Keratinocyte (primary cell): ENCODE measurements around the gene FADS3. TPM values are rescaled to one million over a fixed set of nuclear protein-coding genes. Genes with fewer than 3 reads are reported as not detected.

Experiments used
- DNase-seq: peaks from one replicate; pipeline ENCODE4 v3.0.0-alpha.2; 2011; ENCODE audit warnings: low read depth, missing footprints, low spot score
- FAIRE-seq: peaks from 2 replicates; lab custom pipeline; 2011; peaks lifted over from hg19 to GRCh38; lab: Jason Lieb, UNC
- H2AFZ ChIP-seq: 2 replicates; pipeline ENCODE4 v1.6.0; 2012; ENCODE audit warnings: low read length, control low read depth, inconsistent platforms; ENCODE audit not compliant: control insufficient read depth
- H3K27ac ChIP-seq: 2 replicates; pipeline ENCODE4 v1.5.1; 2011; ENCODE audit warnings: low read length; ENCODE audit not compliant: control insufficient read depth, insufficient read depth
- H3K27me3 ChIP-seq: 3 replicates; pipeline ENCODE4 v1.6.0; 2011; ENCODE audit warnings: low read length; ENCODE audit not compliant: control insufficient read depth, insufficient read depth; ENCODE audit errors: extremely low read depth
- H3K36me3 ChIP-seq, 2 experiments: 2 replicates in 1 of 2; 3 replicates in 1 of 2; pipeline ENCODE4 v1.5.1; 2011; ENCODE audit warnings: low read length in 2 of 2, mild to moderate bottlenecking in 1 of 2; ENCODE audit not compliant: control insufficient read depth in 2 of 2, insufficient read depth in 2 of 2; ENCODE audit errors: extremely low read depth in 1 of 2
- H3K4me1 ChIP-seq: 3 replicates; pipeline ENCODE4 v1.5.1; 2011; ENCODE audit warnings: low read length; ENCODE audit not compliant: control insufficient read depth, insufficient read depth; ENCODE audit errors: extremely low read depth
- H3K4me2 ChIP-seq: 3 replicates; pipeline ENCODE4 v1.6.0; 2011; ENCODE audit warnings: low read depth, low read length; ENCODE audit not compliant: control insufficient read depth, insufficient read depth; ENCODE audit errors: extremely low read depth
- H3K4me3 ChIP-seq, 3 experiments: fragments of 200-600 bp in 1 of 3; sonication (generic) in 1 of 3; 2 replicates in 2 of 3; 3 replicates in 1 of 3; pipeline ENCODE4 v1.5.1; 2011 to 2016; ENCODE audit warnings: low read length in 3 of 3, mild to moderate bottlenecking in 3 of 3, control low read depth in 2 of 3, inconsistent platforms in 1 of 3, low read depth in 1 of 3, mixed read lengths in 1 of 3, mixed run types in 1 of 3, moderate library complexity in 1 of 3; ENCODE audit not compliant: control insufficient read depth in 2 of 3, insufficient read depth in 2 of 3; ENCODE audit errors: extremely low read depth in 1 of 3
- H3K79me2 ChIP-seq: 2 replicates; pipeline ENCODE4 v1.6.0; 2012; ENCODE audit warnings: low read length; ENCODE audit not compliant: control insufficient read depth, insufficient read depth
- H3K9ac ChIP-seq: 3 replicates; pipeline ENCODE4 v1.6.0; 2011; ENCODE audit warnings: low read length; ENCODE audit not compliant: control insufficient read depth, insufficient read depth; ENCODE audit errors: extremely low read depth
- H3K9me1 ChIP-seq: 3 replicates; pipeline ENCODE4 v1.6.0; 2011; ENCODE audit warnings: low read length; ENCODE audit not compliant: control insufficient read depth, insufficient read depth; ENCODE audit errors: extremely low read depth
- H3K9me3 ChIP-seq: 2 replicates; pipeline ENCODE4 v1.5.1; 2012; ENCODE audit warnings: low read depth, low read length; ENCODE audit not compliant: control insufficient read depth
- H4K20me1 ChIP-seq: 3 replicates; pipeline ENCODE4 v1.6.0; 2011; ENCODE audit warnings: low read length; ENCODE audit not compliant: control insufficient read depth, insufficient read depth; ENCODE audit errors: extremely low read depth
- CTCF ChIP-seq, 3 experiments: IDR thresholded peaks in 1 of 3; conservative IDR thresholded peaks in 1 of 3; optimal IDR thresholded peaks in 1 of 3; 2 replicates in 2 of 3; 3 replicates in 1 of 3; pipeline versions ENCODE3 to v1.5.1; 2011; ENCODE audit warnings: low read length in 3 of 3, mild to moderate bottlenecking in 3 of 3, moderate library complexity in 2 of 3, control low read depth in 1 of 3, inconsistent platforms in 1 of 3; ENCODE audit not compliant: insufficient read depth in 2 of 3; ENCODE audit errors: extremely low read depth in 1 of 3
- EZH2 ChIP-seq: IDR thresholded peaks from one replicate; pipeline ENCODE4 v1.6.1; 2012; ENCODE audit warnings: inconsistent platforms, mild to moderate bottlenecking, low read length, moderate library complexity
- dilution Hi-C: fragments of 300-500 bp; cut with MboI; formaldehyde crosslinking; loops from one replicate; pipeline ENCODE4 v1.7.0; 2020; ENCODE audit warnings: low sequenced_read_pairs; ENCODE audit not compliant: extremely low pct_ligation_motif_present
- polyA plus RNA-seq, 5 experiments: library from polyadenylated mRNA; depleted of rRNA in 3 of 5; stranded (reverse) in 3 of 5; stranded (forward) in 1 of 5; unstranded in 1 of 5; fragments of >200 nt; gene quantifications; 1 replicate in 1 of 5; 2 replicates in 3 of 5; 3 replicates in 1 of 5; pipeline versions ENCODE4 v1.2.1 to v1.2.3, GENCODE V29; 2011 to 2012; ENCODE audit warnings: missing spikeins in 2 of 5, low read depth in 1 of 5, low replicate concordance in 1 of 5

The FADS3 gene
- polyA plus RNA-seq, 1 donor (not counting 4 experiments of a cell fraction or from before 2014, with no cell fraction given) = 33.9 TPM

- Histone ChIP-seq H3K27me3 (no peaks in the 10 kb centered on the region), H2AFZ (no peak overlapping the region), H3K27ac (no peak overlapping the region), H3K4me1 (peaks cover 32% of the 10 kb centered on the region), H3K4me2 (no peak overlapping the region), H3K9me1 (no peaks in the 10 kb centered on the region), H3K9ac (no peak overlapping the region), H3K36me3 (peaks cover 11 to 18% of the 10 kb centered on the region in 2 experiments), H4K20me1 (peaks cover 5% of the 10 kb centered on the region), H3K79me2 (peaks cover 54% of the 10 kb centered on the region), H3K4me3 (no peak overlapping the region), H3K9me3 (no peaks in the 10 kb centered on the region)
- no peak for DNase-seq
- no peak for FAIRE-seq
- no peak for TF ChIP-seq EZH2
- no peak for TF ChIP-seq CTCF (optimal IDR thresholded peaks at IDR 0.05 in 1 of 3, IDR thresholded peaks at IDR 0.05 in 1 of 3, conservative IDR thresholded peaks at IDR 0.05 in 1 of 3; ENCODE audit: extremely low read depth in 1 of 3, insufficient read depth in 2 of 3, low read length in 3 of 3)
- dilution Hi-C loops = no loop called here
Observed at GRCh38 chr11:61833926-61834277, 57.4 kb downstream of the FADS3 start.

GRCh38 chr11:61833471-61833870, 57.9 kb downstream of the FADS3 start:
- Histone ChIP-seq H3K79me2 (peaks cover 58% of the 10 kb centered on the region), H3K4me2 (no peak overlapping the region), H3K4me1 (peaks cover 32% of the 10 kb centered on the region), H3K36me3 (peaks cover 7 to 15% of the 10 kb centered on the region in 2 experiments), H3K27me3 (no peaks in the 10 kb centered on the region), H2AFZ (no peak overlapping the region), H3K9ac (no peak overlapping the region), H4K20me1 (peaks cover 5% of the 10 kb centered on the region), H3K9me3 (no peaks in the 10 kb centered on the region), H3K27ac (no peak overlapping the region), H3K9me1 (no peaks in the 10 kb centered on the region), H3K4me3 (no peak overlapping the region)
- TF ChIP-seq CTCF (optimal IDR thresholded peaks at IDR 0.05 in 1 of 3, IDR thresholded peaks at IDR 0.05 in 1 of 3, conservative IDR thresholded peaks at IDR 0.05 in 1 of 3; ENCODE audit: extremely low read depth in 1 of 3, insufficient read depth in 2 of 3, low read length in 3 of 3) (no peak), EZH2 (no peak)
- dilution Hi-C loops = no loop called here
- no peak for FAIRE-seq
- DNase-seq = no peak
